GM19193 (cell line): ENCODE results near the gene SRP72.

Experiments used
- POLR2A ChIP-seq: IDR thresholded peaks from 4 replicates; pipeline ENCODE4 v1.6.1; 2011; ENCODE audit not compliant: insufficient read depth, insufficient read length; ENCODE audit errors: extremely low read depth

Gene SRP72

DNA sequence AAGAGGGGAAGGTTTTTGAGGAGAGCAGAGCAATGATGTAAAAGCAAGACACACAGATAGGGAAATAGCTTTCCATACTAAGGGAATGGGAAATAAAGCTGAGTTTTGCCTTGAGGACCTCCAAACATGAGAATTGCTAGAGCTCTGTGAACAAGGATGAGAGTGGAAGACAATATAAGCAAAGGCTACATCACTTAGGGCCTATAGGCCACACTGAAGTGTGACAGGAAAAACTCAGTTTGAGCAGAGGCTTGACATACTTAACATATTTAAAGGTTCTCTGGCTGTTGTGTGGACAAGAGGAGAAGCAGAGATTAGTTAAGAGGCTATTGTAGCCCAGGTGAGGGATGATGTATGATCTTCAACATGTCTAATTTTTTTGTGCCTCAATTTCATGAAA, 5.3 kb upstream of the SRP72 start:
- no peak for TF ChIP-seq POLR2A

DNA sequence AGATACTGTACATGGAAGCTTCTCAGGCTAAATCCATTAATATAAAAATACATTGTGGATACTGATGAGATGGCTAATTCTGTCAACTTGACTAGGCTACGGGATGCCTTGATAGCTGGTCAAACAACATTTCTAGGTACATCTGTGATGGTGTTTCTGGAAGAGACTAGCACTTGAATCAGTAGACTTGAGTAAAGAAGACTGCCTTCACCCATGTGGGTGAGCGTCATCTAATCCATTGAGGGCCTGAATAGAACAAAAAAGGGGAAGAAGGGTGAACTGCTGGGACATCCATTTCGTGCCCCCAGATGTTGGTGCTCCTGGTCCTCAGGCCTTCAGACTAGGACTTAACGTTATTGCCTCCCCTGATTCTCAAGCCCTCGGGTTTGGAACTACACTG, 3.7 kb upstream of the SRP72 start:
- no peak for TF ChIP-seq POLR2A

DNA sequence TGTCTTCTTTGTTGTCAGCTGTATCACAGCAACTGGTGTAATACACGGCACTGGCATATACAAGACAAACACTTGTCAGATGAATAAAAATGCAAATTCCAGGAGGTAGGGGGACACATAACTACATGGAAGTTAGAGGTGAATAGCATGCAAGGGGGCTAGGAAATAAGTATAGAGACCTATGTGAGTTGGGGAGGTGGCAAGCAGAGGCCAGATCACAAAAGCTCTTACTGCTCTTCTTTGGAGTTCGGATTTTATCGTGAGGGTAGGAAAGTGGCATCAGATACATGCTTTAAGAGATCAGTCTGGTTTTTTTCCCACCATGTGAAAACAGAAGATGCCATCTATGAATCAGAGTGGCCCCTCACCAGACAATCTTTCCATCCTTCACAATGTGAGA, 2.8 kb upstream of the SRP72 start:
- TF ChIP-seq POLR2A = no peak

DNA sequence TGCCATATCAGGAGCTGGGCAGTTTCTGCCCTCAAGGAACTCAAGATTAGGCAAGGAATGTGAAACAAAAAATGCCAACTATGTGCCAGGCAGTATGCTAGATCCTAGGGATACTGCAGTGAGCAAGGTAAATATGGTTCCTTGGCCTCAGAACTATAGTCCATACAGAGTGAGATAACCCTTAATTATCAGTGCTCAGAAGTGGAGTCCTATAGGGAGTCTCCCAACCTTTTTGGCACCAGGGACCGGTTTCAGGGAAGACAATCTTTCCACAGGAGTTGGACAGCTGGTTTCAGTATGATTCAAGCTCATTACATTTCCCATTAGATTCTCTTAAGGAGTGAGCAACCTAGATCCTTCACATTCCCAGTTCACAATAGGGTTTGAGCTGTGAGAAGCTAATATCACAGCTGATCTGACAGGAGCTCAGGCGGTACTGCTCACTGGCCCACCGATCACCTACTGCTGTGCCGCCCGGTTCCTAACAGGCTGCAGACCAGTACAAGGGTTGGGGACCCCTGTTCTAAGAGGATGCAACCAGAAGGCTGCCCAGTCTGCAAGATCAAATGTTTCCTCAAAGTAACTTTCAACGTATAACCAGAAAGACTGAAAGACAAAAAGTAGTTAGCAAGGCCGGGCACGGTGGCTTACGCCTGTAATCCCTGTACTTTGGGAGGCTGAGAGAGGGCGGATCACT, 1.7 kb upstream of the SRP72 start:
- no peak for TF ChIP-seq POLR2A

GRCh38 chr4:56466910-56467283, 520 bp upstream of the SRP72 start:
- no peak for TF ChIP-seq POLR2A

- TF ChIP-seq POLR2A = no peak
Observed at GRCh38 chr4:56468097-56468422, 643 bp downstream of the SRP72 start.

GRCh38 chr4:56469489-56470210, 2.2 kb downstream of the SRP72 start:
- no peak for TF ChIP-seq POLR2A

DNA sequence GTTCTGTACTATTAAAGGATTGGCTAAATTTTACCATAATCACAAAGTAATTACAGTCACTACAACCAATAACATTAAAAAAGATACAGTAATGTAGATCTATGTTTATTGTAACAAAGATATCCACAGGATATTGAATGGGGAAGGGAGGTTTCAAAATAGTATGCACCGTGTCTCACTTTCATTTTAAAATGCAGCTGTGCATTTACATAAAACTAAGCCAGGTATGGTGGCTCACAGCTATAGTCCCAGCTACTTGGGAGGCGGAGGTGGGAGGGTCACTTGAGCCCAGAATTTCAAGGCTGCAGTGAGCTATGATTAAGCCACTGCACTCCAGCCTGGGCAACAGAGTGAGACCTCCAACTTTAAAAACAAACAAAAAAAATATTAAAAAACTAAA, 8.5 kb downstream of the SRP72 start:
- no peak for TF ChIP-seq POLR2A

DNA sequence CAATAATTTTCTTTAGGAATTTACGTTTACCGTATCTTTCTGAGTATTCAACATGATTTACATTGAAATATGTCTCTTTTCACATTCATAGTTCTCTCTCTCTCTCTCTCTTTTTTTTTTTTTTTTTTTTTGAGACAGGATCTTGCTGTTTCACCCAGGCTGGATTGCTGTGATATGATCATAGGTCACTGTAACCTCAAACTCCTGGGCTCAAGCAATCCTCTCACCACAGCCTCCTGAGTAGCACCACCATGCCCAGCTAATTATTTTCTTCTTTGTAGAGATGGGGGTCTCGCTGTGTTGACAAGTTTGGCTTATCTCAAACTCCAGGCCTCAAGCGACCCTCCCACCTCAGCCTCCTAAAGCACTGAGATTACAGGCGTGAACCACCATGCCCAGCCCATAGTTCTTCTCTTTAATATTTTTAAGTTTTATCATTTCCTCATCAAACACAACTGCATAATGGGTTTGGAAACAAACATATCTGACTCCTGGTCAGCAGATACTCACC, 9.8 kb downstream of the SRP72 start:
- TF ChIP-seq POLR2A = no peak

DNA sequence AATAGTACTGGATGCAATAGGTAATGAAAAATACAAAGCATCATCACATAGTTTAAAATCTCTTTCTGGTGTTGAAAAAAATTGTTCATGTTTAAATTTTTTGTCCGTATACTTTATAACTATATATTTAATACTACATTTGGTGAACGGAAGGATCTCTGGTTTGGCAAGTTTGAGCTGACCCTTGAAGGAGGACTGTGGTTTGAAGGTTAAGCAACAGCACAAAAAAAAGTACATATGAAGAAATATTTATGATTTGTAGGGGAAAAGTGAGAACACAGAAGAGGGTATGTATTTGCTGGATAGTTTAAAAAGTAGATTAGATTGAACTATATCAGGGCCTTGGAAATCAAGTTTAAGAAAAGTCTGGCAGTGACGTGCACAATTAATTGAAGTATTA, 13.3 kb downstream of the SRP72 start:
- TF ChIP-seq POLR2A = no peak

DNA sequence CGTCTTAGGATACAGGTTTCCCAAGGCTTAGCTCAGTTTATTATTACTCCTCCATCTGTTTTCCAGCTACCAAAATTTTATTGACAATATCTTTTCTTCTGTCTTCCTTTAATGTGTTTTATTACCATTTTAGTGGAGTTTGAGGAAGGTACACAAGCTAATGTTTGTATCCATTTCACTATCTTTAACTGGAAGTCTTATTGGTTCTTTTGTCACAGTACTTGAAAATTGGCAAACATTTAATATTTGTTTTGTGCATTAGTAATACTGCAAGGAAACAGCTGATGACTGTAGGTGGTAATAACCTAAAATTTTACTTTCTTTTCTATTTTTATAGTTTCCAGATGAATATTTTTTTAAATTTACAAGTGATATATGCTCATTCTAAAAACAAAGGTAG, 28.8 kb downstream of the SRP72 start:
- TF ChIP-seq POLR2A = no peak

DNA sequence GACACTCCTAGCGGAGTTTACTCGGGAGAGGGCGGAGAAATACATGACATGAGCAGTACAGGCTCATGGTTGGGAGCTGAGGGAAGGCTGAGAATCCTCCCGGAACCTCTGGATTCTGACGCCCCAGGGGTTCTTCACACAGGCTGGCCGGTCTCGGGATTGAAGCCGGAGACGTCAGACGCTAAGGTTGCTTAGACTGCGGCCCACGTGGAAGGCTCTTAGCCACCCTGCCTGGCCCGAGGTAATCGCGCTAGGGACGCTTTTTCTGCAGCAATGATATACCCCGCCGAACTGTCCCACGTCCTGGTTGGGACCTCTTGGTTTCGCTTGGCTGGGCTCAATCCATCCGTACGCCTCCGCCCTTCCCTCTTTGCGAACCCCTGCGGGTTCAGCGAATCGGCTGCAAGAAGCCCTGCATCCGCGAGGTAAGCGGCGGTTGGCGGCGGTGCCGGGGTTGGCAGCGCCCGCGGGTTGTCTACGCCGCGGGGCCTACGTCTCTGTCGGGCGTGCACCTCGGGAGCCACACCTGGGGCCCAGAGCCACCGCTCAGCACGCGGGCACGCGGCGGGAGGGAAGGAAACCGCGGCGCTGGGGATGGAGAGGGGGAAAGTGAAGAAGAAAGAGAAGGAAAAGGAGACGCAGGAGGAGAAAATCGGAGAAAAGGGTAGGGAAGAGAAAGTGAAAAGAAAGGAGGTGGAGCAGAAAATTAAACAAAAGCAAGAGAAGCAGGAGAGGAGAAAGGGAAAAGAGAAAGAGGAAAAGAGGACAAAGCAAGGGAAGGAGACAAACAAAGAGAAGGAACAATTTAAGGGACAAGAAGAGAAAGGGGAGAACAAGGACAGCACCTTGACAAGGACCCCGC, 38.1 kb downstream of the SRP72 start, which contains the start of gene ARL9:
ARL9 (plus strand) TSS at position 523 of the 862 bp plus-strand sequence; CDS start at position 595, 72 bp downstream.
- no peak for TF ChIP-seq POLR2A

GRCh38 chr4:56511098-56511497, 43.7 kb downstream of the SRP72 start:
- TF ChIP-seq POLR2A = no peak

DNA sequence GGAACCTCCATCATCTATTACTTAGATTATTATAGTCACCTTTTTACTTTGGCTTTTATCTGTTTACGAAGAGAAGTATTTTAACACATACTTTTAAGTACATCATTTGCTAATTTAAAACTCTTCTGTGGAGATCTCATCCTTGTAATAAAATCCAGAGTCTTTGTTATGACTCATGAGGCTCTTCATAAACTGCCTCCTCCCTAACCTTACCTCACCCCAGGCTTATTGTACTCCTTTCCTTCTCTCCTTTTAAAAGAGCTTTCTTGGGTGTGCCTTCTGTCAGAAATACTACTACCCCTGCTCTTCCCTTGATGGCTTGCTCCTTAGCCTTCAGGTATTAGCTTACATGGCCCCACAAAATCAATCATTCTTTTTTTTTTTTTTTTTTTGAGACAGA, 44.7 kb downstream of the SRP72 start:
- no peak for TF ChIP-seq POLR2A

- TF ChIP-seq POLR2A = no peak
Observed at GRCh38 chr4:56513517-56513916, 46.1 kb downstream of the SRP72 start.
